Neural cell (in vitro differentiated cells): ENCODE measurements around the gene CCDC159. TPM values are rescaled to one million over a fixed set of nuclear protein-coding genes. Genes with fewer than 3 reads are reported as not detected.
A peak's percentile ranks its signal among the peaks of the same experiment; 100 is the strongest.

ENCODE experiments used
- H2AFZ ChIP-seq: fragments of 200-600, 300-800 bp; sonication (generic), shearing (Covaris generic); 2 replicates; pipeline ENCODE4 v1.6.0; 2014; ENCODE audit warnings: low read depth, mild to moderate bottlenecking, antibody characterized with exemption, low read length, moderate library complexity
- H3F3A ChIP-seq: fragments of 200-600 bp; shearing (Covaris generic); 2 replicates; pipeline ENCODE4 v1.6.1; 2016; ENCODE audit warnings: mild to moderate bottlenecking, moderate library complexity, mixed read lengths, antibody characterized with exemption, low read length; ENCODE audit not compliant: insufficient read depth, poor library complexity, severe bottlenecking
- H3K27ac ChIP-seq: fragments of 200-600, 300-800 bp; sonication (generic), shearing (Covaris generic); 2 replicates; pipeline ENCODE4 v1.5.1; 2014; ENCODE audit warnings: mild to moderate bottlenecking, low read length, moderate library complexity
- H3K27me3 ChIP-seq: fragments of 300-800, 200-600 bp; sonication (generic), shearing (Covaris generic); 2 replicates; pipeline ENCODE4 v1.6.0; 2014; ENCODE audit warnings: mild to moderate bottlenecking, low read depth, low read length, moderate library complexity; ENCODE audit not compliant: insufficient read depth
- H3K36me3 ChIP-seq: fragments of 300-800, 200-600 bp; sonication (generic), shearing (Covaris generic); 2 replicates; pipeline ENCODE4 v1.5.1; 2014; ENCODE audit warnings: mild to moderate bottlenecking, antibody characterized with exemption, low read length, moderate library complexity; ENCODE audit not compliant: insufficient read depth
- H3K4me2 ChIP-seq: fragments of 300-800, 200-600 bp; sonication (generic), shearing (Covaris generic); 2 replicates; pipeline ENCODE4 v1.6.0; 2014; ENCODE audit warnings: mild to moderate bottlenecking, low read length
- H3K4me3 ChIP-seq: fragments of 300-800, 200-600 bp; sonication (generic), shearing (Covaris generic); 2 replicates; pipeline ENCODE4 v1.5.1; 2014; ENCODE audit warnings: mild to moderate bottlenecking, low read length, moderate library complexity
- H3K79me2 ChIP-seq: fragments of 200-600 bp; shearing (Covaris generic); replicated peaks from 2 replicates; pipeline ENCODE4 v1.6.0; 2014; ENCODE audit warnings: mild to moderate bottlenecking, low read length, moderate library complexity; ENCODE audit not compliant: insufficient read depth
- H3K9ac ChIP-seq: fragments of 300-800, 200-600 bp; sonication (generic), shearing (Covaris generic); 2 replicates; pipeline ENCODE4 v1.6.1; 2016; ENCODE audit warnings: mild to moderate bottlenecking, low read length, mixed read lengths
- H3K9me2 ChIP-seq: fragments of 200-600 bp; shearing (Covaris generic); 2 replicates; pipeline ENCODE4 v1.6.1; 2016; ENCODE audit warnings: mild to moderate bottlenecking, low read length, mixed read lengths; ENCODE audit not compliant: insufficient read depth
- H3K9me3 ChIP-seq: fragments of 200-600, 300-800 bp; sonication (generic), shearing (Covaris generic); 2 replicates; pipeline ENCODE4 v1.6.1; 2016; ENCODE audit warnings: mild to moderate bottlenecking, mixed run types, low read length, moderate library complexity, mixed read lengths
- H4K20me1 ChIP-seq: fragments of 200-600 bp; shearing (Covaris generic); 2 replicates; pipeline ENCODE4 v1.6.1; 2016; ENCODE audit warnings: mild to moderate bottlenecking, mixed run types; ENCODE audit not compliant: insufficient read depth
- CTCF ChIP-seq: fragments of 450-650 bp; IDR thresholded peaks from 2 replicates; pipeline ENCODE4 v1.5.1; 2014; ENCODE audit warnings: antibody characterized with exemption, mild to moderate bottlenecking, moderate library complexity; ENCODE audit not compliant: poor library complexity, severe bottlenecking
- EP300 ChIP-seq: fragments of 450-650 bp; conservative IDR thresholded peaks from 2 replicates; pipeline ENCODE4 v1.6.1; 2014; ENCODE audit warnings: antibody characterized with exemption, mild to moderate bottlenecking, moderate library complexity; ENCODE audit not compliant: poor library complexity, severe bottlenecking
- EZH2 ChIP-seq: fragments of 200-600, 300-800 bp; shearing (Covaris generic), sonication (generic); IDR thresholded peaks from 2 replicates; pipeline ENCODE4 v1.6.1; 2014; ENCODE audit warnings: antibody characterized with exemption, low read length, borderline replicate concordance, mild to moderate bottlenecking; ENCODE audit not compliant: insufficient read depth, poor library complexity, severe bottlenecking
- MXI1 ChIP-seq: fragments of 450-650 bp; conservative IDR thresholded peaks from 2 replicates; pipeline ENCODE4 v1.6.1; 2014; ENCODE audit warnings: antibody characterized with exemption, mild to moderate bottlenecking; ENCODE audit not compliant: poor library complexity, severe bottlenecking
- POLR2AphosphoS5 ChIP-seq: IDR thresholded peaks from 2 replicates; pipeline ENCODE4 v1.6.1; 2012
- RAD21 ChIP-seq: fragments of 450-650 bp; conservative IDR thresholded peaks from 2 replicates; pipeline ENCODE4 v1.6.1; 2014; ENCODE audit warnings: antibody characterized with exemption, mild to moderate bottlenecking, moderate library complexity
- REST ChIP-seq: IDR thresholded peaks from 2 replicates; pipeline ENCODE4 v1.6.1; 2012; ENCODE audit warnings: borderline replicate concordance
- SMC3 ChIP-seq: fragments of 450-650 bp; conservative IDR thresholded peaks from 2 replicates; pipeline ENCODE4 v1.6.1; 2014; ENCODE audit warnings: antibody characterized with exemption, mild to moderate bottlenecking, moderate library complexity; ENCODE audit not compliant: poor library complexity
- TAF1 ChIP-seq: IDR thresholded peaks from 2 replicates; pipeline ENCODE4 v1.6.1; 2012; ENCODE audit warnings: low read depth
- polyA plus RNA-seq: library from polyadenylated mRNA; depleted of rRNA; stranded (reverse); fragments of >200 nt; gene quantifications from 2 replicates; pipeline ENCODE4 v1.2.3, GENCODE V29; 2014

The CCDC159 gene
- polyA plus RNA-seq, 1 donor from 2014 or later, result 2.4 TPM

GRCh38 chr19:11337080-11337479, 9.2 kb upstream of the CCDC159 start:
- H3K79me2 ChIP-seq, result peaks cover 19% of the 10 kb centered on the region
- no peaks in the 10 kb centered on the region for H3F3A ChIP-seq
- H3K36me3 ChIP-seq, result peaks cover 14% of the 10 kb centered on the region
- H3K4me3 ChIP-seq, result no peak overlapping the region
- H3K9me3 ChIP-seq, result peaks cover 4% of the 10 kb centered on the region
- H4K20me1 ChIP-seq, result no peaks in the 10 kb centered on the region
- no peak for TF ChIP-seq REST
- TF ChIP-seq TAF1, result no peak
- TF ChIP-seq CTCF, result no peak
- no peak for TF ChIP-seq SMC3
- TF ChIP-seq POLR2AphosphoS5, result no peak
- no peak for TF ChIP-seq RAD21
- TF ChIP-seq EZH2, result no peak
- TF ChIP-seq MXI1, result no peak
- no peak for TF ChIP-seq EP300
- no peaks in the 10 kb centered on the region for H3K27me3 ChIP-seq
- no peak overlapping the region for H2AFZ ChIP-seq
- no peak overlapping the region for H3K9ac ChIP-seq
- H3K9me2 ChIP-seq, result no peaks in the 10 kb centered on the region
- H3K27ac ChIP-seq, result no peak overlapping the region
- H3K4me2 ChIP-seq, result no peak overlapping the region

GRCh38 chr19:11338121-11338520, 8.2 kb upstream of the CCDC159 start:
- Histone ChIP-seq H3K27ac (no peak overlapping the region), H3K4me2 (peak overlapping the region; percentile 78), H3F3A (no peaks in the 10 kb centered on the region), H3K79me2 (peaks cover 19% of the 10 kb centered on the region), H3K27me3 (no peaks in the 10 kb centered on the region), H3K4me3 (peak overlapping the region; percentile 96), H3K9me2 (no peaks in the 10 kb centered on the region), H3K9ac (peak overlapping the region; percentile 90), H3K9me3 (peaks cover 4% of the 10 kb centered on the region), H3K36me3 (peaks cover 14% of the 10 kb centered on the region), H2AFZ (no peak overlapping the region), H4K20me1 (no peaks in the 10 kb centered on the region)
- no peak for TF ChIP-seq RAD21
- no peak for TF ChIP-seq SMC3
- TF ChIP-seq EP300, result no peak
- no peak for TF ChIP-seq TAF1
- TF ChIP-seq MXI1, result no peak
- TF ChIP-seq REST, result no peak
- TF ChIP-seq POLR2AphosphoS5, result no peak
- no peak for TF ChIP-seq CTCF
- no peak for TF ChIP-seq EZH2
